ENCODE data around the gene PRKCE. TPM values are rescaled to one million over a fixed set of nuclear protein-coding genes. Genes with fewer than 3 reads are reported as not detected.

PRKCE gene
- total RNA-seq, 1 donor from 2014 or later: 4.6 TPM

- TF ChIP-seq CTCF (IDR thresholded peaks at IDR 0.05): no peak
- Histone ChIP-seq H3K4me1 (peaks cover 0 to 13% of the 10 kb centered on the region in 2 donors), H3K27me3 (no peaks in the 10 kb centered on the region), H3K9me3 (no peaks in the 10 kb centered on the region), H3K4me3 (no peak overlapping the region), H3K36me3 (no peaks in the 10 kb centered on the region), H3K27ac (no peak overlapping the region)
- DNase-seq (ENCODE audit: low spot score in 2 of 2): no peak
- intact Hi-C loops (cut with DNase I): no loop called here
These were observed 118.5 kb downstream of the PRKCE start for GRCh38 chr2:45769854-45770576.

GRCh38 chr2:45770811-45771210 is 119.3 kb downstream of the PRKCE start:
- Histone ChIP-seq H3K4me3 (peak overlapping the region in 1 of 2 donors; percentile 40), H3K4me1 (peaks cover 0 to 7% of the 10 kb centered on the region in 2 donors), H3K27me3 (no peaks in the 10 kb centered on the region), H3K27ac (no peak overlapping the region), H3K36me3 (no peaks in the 10 kb centered on the region), H3K9me3 (no peaks in the 10 kb centered on the region)
- intact Hi-C loops (cut with DNase I): no loop called here
- no peak for TF ChIP-seq CTCF (IDR thresholded peaks at IDR 0.05)
- no peak for DNase-seq (ENCODE audit: low spot score in 2 of 2)

- intact Hi-C loops (cut with DNase I): no loop called here
- H3K36me3 ChIP-seq: no peaks in the 10 kb centered on the region
- TF ChIP-seq CTCF (IDR thresholded peaks at IDR 0.05): no peak
These were observed 119.8 kb downstream of the PRKCE start for GRCh38 chr2:45771261-45771660.

GRCh38 chr2:45772038-45772437 is 120.6 kb downstream of the PRKCE start:
- Histone ChIP-seq H3K4me3 (no peak overlapping the region), H3K36me3 (no peaks in the 10 kb centered on the region), H3K4me1 (peaks cover 0 to 5% of the 10 kb centered on the region in 2 donors), H3K27ac (no peak overlapping the region), H3K9me3 (no peaks in the 10 kb centered on the region), H3K27me3 (no peaks in the 10 kb centered on the region)
- no peak for TF ChIP-seq CTCF (IDR thresholded peaks at IDR 0.05)
- intact Hi-C loops (cut with DNase I): no loop called here
- no peak for DNase-seq (ENCODE audit: low spot score in 2 of 2)

More at GRCh38 chr2:45771261-45771660, 119.8 kb downstream of the PRKCE start:
- Histone ChIP-seq H3K4me3 (peak overlapping the region in 1 of 2 donors; percentile 40), H3K9me3 (no peaks in the 10 kb centered on the region), H3K4me1 (peaks cover 0 to 5% of the 10 kb centered on the region in 2 donors), H3K27me3 (no peaks in the 10 kb centered on the region), H3K27ac (no peak overlapping the region)
- no peak for DNase-seq (ENCODE audit: low spot score in 2 of 2)

GRCh38 chr2:45773909-45774308 is 122.4 kb downstream of the PRKCE start:
- Histone ChIP-seq H3K4me1 (peaks cover 0 to 5% of the 10 kb centered on the region in 2 donors), H3K9me3 (no peaks in the 10 kb centered on the region), H3K4me3 (no peak overlapping the region), H3K36me3 (no peaks in the 10 kb centered on the region), H3K27ac (no peak overlapping the region), H3K27me3 (no peaks in the 10 kb centered on the region)
- intact Hi-C loops (cut with DNase I): no loop called here
- no peak for TF ChIP-seq CTCF (IDR thresholded peaks at IDR 0.05)
- DNase-seq (ENCODE audit: low spot score in 2 of 2): no peak

Data from ascending aorta (tissue), 2 donors.